H9 (cell line): ENCODE measurements around the gene MPZL1. TPM values are rescaled to one million over a fixed set of nuclear protein-coding genes. Genes with fewer than 3 reads are reported as not detected.

Experiments
- DNase-seq: peaks from one replicate; pipeline ENCODE4 v3.0.0-alpha.2; 2017
- H2AFZ ChIP-seq: one replicate; pipeline ENCODE4 v1.6.1; 2013; ENCODE audit warnings: mild to moderate bottlenecking, low read length, control low read depth, moderate library complexity
- H2AK5ac ChIP-seq: 2 replicates; pipeline ENCODE4 v1.6.1; 2013; ENCODE audit warnings: low read length, control low read depth, mixed read lengths; ENCODE audit not compliant: insufficient read length
- H2BK120ac ChIP-seq: one replicate; pipeline ENCODE4 v1.6.1; 2013; ENCODE audit warnings: low read depth, mild to moderate bottlenecking, low read length, control low read depth, inconsistent platforms; ENCODE audit not compliant: poor library complexity, severe bottlenecking
- H2BK12ac ChIP-seq: 2 replicates; pipeline ENCODE4 v1.6.1; 2013; ENCODE audit warnings: low read length, control low read depth, mixed read lengths, low read depth; ENCODE audit not compliant: insufficient read length
- H2BK15ac ChIP-seq: 2 replicates; pipeline ENCODE4 v1.6.1; 2013; ENCODE audit warnings: low read depth, low read length, control low read depth
- H2BK20ac ChIP-seq: one replicate; pipeline ENCODE4 v1.6.1; 2013; ENCODE audit warnings: low read depth, mild to moderate bottlenecking, low read length, control low read depth, inconsistent platforms; ENCODE audit not compliant: poor library complexity, severe bottlenecking
- H2BK5ac ChIP-seq: 2 replicates; pipeline ENCODE4 v1.6.1; 2013; ENCODE audit warnings: low read length, control low read depth, mixed read lengths; ENCODE audit not compliant: insufficient read length
- H3K14ac ChIP-seq: 2 replicates; pipeline ENCODE4 v1.6.1; 2013; ENCODE audit warnings: low read length, control low read depth; ENCODE audit not compliant: insufficient read depth
- H3K18ac ChIP-seq: 2 replicates; pipeline ENCODE4 v1.6.1; 2013; ENCODE audit warnings: low read depth, mild to moderate bottlenecking, mixed read lengths, low read length, control low read depth; ENCODE audit not compliant: insufficient read length
- H3K23ac ChIP-seq: 2 replicates; pipeline ENCODE4 v1.6.1; 2013; ENCODE audit warnings: low read length, control low read depth, mixed read lengths, low read depth; ENCODE audit not compliant: insufficient read length
- H3K23me2 ChIP-seq: 2 replicates; pipeline ENCODE4 v1.6.1; 2013; ENCODE audit warnings: low read depth, mild to moderate bottlenecking, mixed read lengths, low read length, control low read depth; ENCODE audit not compliant: insufficient read length, poor library complexity, severe bottlenecking
- H3K27ac ChIP-seq: 2 replicates; pipeline ENCODE4 v1.5.1; 2013; ENCODE audit warnings: low read length, control low read depth, mixed read lengths, low read depth; ENCODE audit not compliant: insufficient read length
- H3K27me3 ChIP-seq: 2 replicates; pipeline ENCODE4 v1.6.1; 2013; ENCODE audit warnings: low read length, control low read depth, inconsistent platforms; ENCODE audit not compliant: insufficient read depth
- H3K4ac ChIP-seq: 2 replicates; pipeline ENCODE4 v1.6.1; 2013; ENCODE audit warnings: low read depth, mild to moderate bottlenecking, control low read depth, inconsistent platforms, low read length, moderate library complexity
- H3K4me1 ChIP-seq: 2 replicates; pipeline ENCODE4 v1.6.1; 2013; ENCODE audit warnings: low read length, control low read depth, inconsistent platforms; ENCODE audit not compliant: insufficient read depth
- H3K4me2 ChIP-seq: 2 replicates; pipeline ENCODE4 v1.6.1; 2013; ENCODE audit warnings: low read length, control low read depth, mixed read lengths; ENCODE audit not compliant: insufficient read length, insufficient read depth
- H3K56ac ChIP-seq: 2 replicates; pipeline ENCODE4 v1.6.1; 2013; ENCODE audit warnings: low read depth, mild to moderate bottlenecking, mixed read lengths, low read length, control low read depth; ENCODE audit not compliant: insufficient read length
- H3K79me1 ChIP-seq: 2 replicates; pipeline ENCODE4 v1.6.1; 2013; ENCODE audit warnings: low read depth, mild to moderate bottlenecking, moderate library complexity, low read length, control low read depth, inconsistent platforms; ENCODE audit not compliant: insufficient read depth, poor library complexity, severe bottlenecking
- H3K79me2 ChIP-seq: 2 replicates; pipeline ENCODE4 v1.6.1; 2013; ENCODE audit warnings: low read length, control low read depth, inconsistent platforms; ENCODE audit not compliant: insufficient read depth
- H3K9ac ChIP-seq: 2 replicates; pipeline ENCODE4 v1.6.1; 2013; ENCODE audit warnings: low read length, control low read depth, mixed read lengths; ENCODE audit not compliant: insufficient read length; ENCODE audit errors: extremely low read depth
- H3K9me3 ChIP-seq: one replicate; pipeline ENCODE4 v1.6.1; 2013; ENCODE audit warnings: low read depth, low read length, inconsistent platforms; ENCODE audit not compliant: control insufficient read depth
- H3T11ph ChIP-seq: one replicate; pipeline ENCODE4 v1.6.1; 2013; ENCODE audit warnings: mild to moderate bottlenecking, low read length, control low read depth, inconsistent platforms
- H4K20me1 ChIP-seq: one replicate; pipeline ENCODE4 v1.6.1; 2013; ENCODE audit not compliant: control insufficient read depth, insufficient read length, insufficient read depth
- H4K5ac ChIP-seq: 2 replicates; pipeline ENCODE4 v1.6.1; 2013; ENCODE audit warnings: low read depth, mild to moderate bottlenecking, mixed read lengths, low read length, control low read depth; ENCODE audit not compliant: insufficient read length
- H4K8ac ChIP-seq: replicated peaks from 2 replicates; pipeline ENCODE4 v1.6.1; 2013; ENCODE audit warnings: low read length, control low read depth, mixed read lengths, low read depth; ENCODE audit not compliant: insufficient read length
- H4K91ac ChIP-seq: 2 replicates; pipeline ENCODE4 v1.6.1; 2013; ENCODE audit warnings: low read depth, mild to moderate bottlenecking, moderate library complexity, mixed read lengths, low read length, control low read depth; ENCODE audit not compliant: insufficient read length
- H3K27ac Mint-ChIP-seq, 3 experiments: 2 replicates in 2 of 3; 3 replicates in 1 of 3; pipeline ENCODE4 v1.8.0; 2020 to 2021; ENCODE audit warnings: mixed read lengths in 3 of 3, mild to moderate bottlenecking in 1 of 3, moderate library complexity in 1 of 3
- H3K27me3 Mint-ChIP-seq: 2 replicates; pipeline ENCODE4 v1.8.0; 2021; ENCODE audit warnings: low read depth, mild to moderate bottlenecking, moderate library complexity, mixed read lengths
- H3K36me3 Mint-ChIP-seq, 3 experiments: 2 replicates in 2 of 3; 3 replicates in 1 of 3; pipeline ENCODE4 v1.8.0; 2020 to 2021; ENCODE audit warnings: low read depth in 3 of 3, mixed read lengths in 3 of 3; ENCODE audit not compliant: insufficient read depth in 1 of 3
- H3K4me1 Mint-ChIP-seq, 2 experiments: 2 replicates each; pipeline ENCODE4 v1.8.0; 2020; ENCODE audit warnings: mixed read lengths in 2 of 2
- H3K4me3 Mint-ChIP-seq, 2 experiments: 2 replicates in 1 of 2; 3 replicates in 1 of 2; pipeline ENCODE4 v1.8.0; 2020 to 2021; ENCODE audit warnings: mild to moderate bottlenecking in 2 of 2, mixed read lengths in 2 of 2, moderate library complexity in 1 of 2
- H3K9me3 Mint-ChIP-seq, 2 experiments: 2 replicates in 1 of 2; 3 replicates in 1 of 2; pipeline ENCODE4 v1.8.0; 2020; ENCODE audit warnings: mild to moderate bottlenecking in 2 of 2, mixed read lengths in 2 of 2, moderate library complexity in 1 of 2
- CTCF ChIP-seq: fragments of 200-600 bp; sonication (generic); conservative IDR thresholded peaks from 3 replicates; pipeline ENCODE4 v1.8.0; 2021; ENCODE audit warnings: antibody characterized with exemption, mild to moderate bottlenecking
- WGBS: extraction: QIAGEN DNeasy Blood & Tissue Kit; methylation state at CpG from one replicate; pipeline ENCODE4 v1.1.7; 2013; ENCODE audit warnings: missing lambda C conversion rate, low lambda C conversion rate, mixed read lengths; ENCODE audit not compliant: insufficient read length; ENCODE audit errors: extremely low coverage; 5-methylcytosine and 5-hydroxymethylcytosine counted together
- total RNA-seq: library from RNA; stranded (reverse); gene quantifications from 2 replicates; pipeline ENCODE4 v1.2.1, GENCODE V29; 2021

Gene MPZL1
- total RNA-seq, 1 experiment from 2014 or later, result 60.7 TPM

GRCh38 chr1:167800251-167800650, 78.5 kb downstream of the MPZL1 start:
- Mint-ChIP-seq H3K27ac (no peak overlapping the region), H3K36me3 (peaks cover 13 to 17% (median 16%) of the 10 kb centered on the region in 3 experiments), H3K27me3 (no peaks in the 10 kb centered on the region)

More at GRCh38 chr1:167800251-167800650, 78.5 kb downstream of the MPZL1 start:
- Mint-ChIP-seq H3K4me3 (no peak overlapping the region), H3K9me3 (peaks cover 18% of the 10 kb centered on the region in 2 experiments; a peak in 4 of 5 replicates), H3K4me1 (peaks cover 18% of the 10 kb centered on the region in 2 experiments)
- Histone ChIP-seq H3K79me1 (no peaks in the 10 kb centered on the region), H3K9ac (no peak overlapping the region), H3K23ac (no peak overlapping the region), H2AK5ac (no peak overlapping the region), H2BK12ac (no peak overlapping the region), H3K27me3 (no peaks in the 10 kb centered on the region), H2BK20ac (no peak overlapping the region), H3K4me1 (peaks cover 10% of the 10 kb centered on the region), H2AFZ (no peak overlapping the region), H3K9me3 (no peaks in the 10 kb centered on the region), H2BK15ac (no peak overlapping the region), H3K4ac (no peak overlapping the region), H2BK120ac (no peak overlapping the region), H4K8ac (no peak overlapping the region), H3K56ac (no peak overlapping the region), H3K4me2 (no peak overlapping the region), H3K23me2 (no peaks in the 10 kb centered on the region), H3K18ac (no peak overlapping the region), H4K5ac (no peak overlapping the region), H4K20me1 (no peaks in the 10 kb centered on the region), H3T11ph (no peak overlapping the region), H3K79me2 (no peaks in the 10 kb centered on the region), H2BK5ac (no peak overlapping the region), H3K14ac (no peak overlapping the region), H3K27ac (no peak overlapping the region), H4K91ac (no peak overlapping the region)
- TF ChIP-seq CTCF, result no peak
- no peak for DNase-seq
- no CpG with 5 or more reads among the region's 3 CpGs for WGBS
